ENCODE results near the gene CNTN5.

- TF ChIP-seq CTCF (tag by site-specific recombination; IDR thresholded peaks at IDR 0.05) (no peak), ZNF133 (tag by site-specific recombination; IDR thresholded peaks at IDR 0.05) (no peak), ZNF23 (tag by site-specific recombination; IDR thresholded peaks at IDR 0.05; ENCODE audit: borderline replicate concordance) (no peak), ZNF404 (tag by site-specific recombination; IDR thresholded peaks at IDR 0.05) (no peak), ZNF776 (tag by site-specific recombination; IDR thresholded peaks at IDR 0.05; ENCODE audit: borderline replicate concordance) (no peak), ZNF792 (tag by site-specific recombination; IDR thresholded peaks at IDR 0.05) (no peak), ZBTB21 (tag by site-specific recombination; IDR thresholded peaks at IDR 0.05) (no peak), REST (tag by site-specific recombination; IDR thresholded peaks at IDR 0.05) (no peak), SP2 (tag by site-specific recombination; IDR thresholded peaks at IDR 0.05) (no peak), ZNF114 (tag by site-specific recombination; IDR thresholded peaks at IDR 0.05) (no peak), ZNF768 (tag by site-specific recombination; IDR thresholded peaks at IDR 0.05) (no peak), ZNF639 (tag by site-specific recombination; IDR thresholded peaks at IDR 0.05) (no peak)
Measured at GRCh38 chr11:99370549-99371216, 349.9 kb downstream of the CNTN5 start.

All from HEK293 (cell line).